ENCODE measurements around the gene ATP6V0C.

DNA sequence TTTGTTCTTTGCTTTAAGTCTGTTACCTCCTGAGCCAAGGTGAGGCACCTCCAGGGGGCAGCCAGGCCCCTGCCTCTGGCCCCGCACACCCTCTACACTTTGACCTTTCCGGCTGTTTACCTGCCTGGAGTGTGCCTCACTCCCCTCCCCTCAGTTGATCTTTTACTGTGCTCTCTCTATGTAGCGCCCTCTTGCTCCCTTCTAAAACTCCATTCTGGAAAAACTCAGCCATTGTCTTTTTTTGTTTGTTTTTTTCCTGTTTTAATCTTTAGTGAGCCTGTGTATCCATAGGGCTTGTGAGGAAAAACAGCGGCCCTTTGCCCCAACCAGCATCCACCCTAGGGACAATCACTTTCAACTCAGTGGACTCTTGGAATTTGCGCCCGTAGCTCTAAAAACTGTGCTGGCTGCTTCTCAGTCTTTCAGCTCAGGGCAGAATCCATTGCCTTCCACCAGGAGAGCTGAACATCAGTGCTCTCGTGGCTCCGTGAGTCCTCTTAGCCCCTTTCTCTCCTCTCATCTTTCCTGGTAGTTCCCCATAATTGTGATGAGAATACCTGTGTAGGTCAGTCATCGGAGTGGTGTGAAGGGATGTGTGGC is 10.7 kb downstream of the ATP6V0C start:
- TF ChIP-seq, protein P1, sequence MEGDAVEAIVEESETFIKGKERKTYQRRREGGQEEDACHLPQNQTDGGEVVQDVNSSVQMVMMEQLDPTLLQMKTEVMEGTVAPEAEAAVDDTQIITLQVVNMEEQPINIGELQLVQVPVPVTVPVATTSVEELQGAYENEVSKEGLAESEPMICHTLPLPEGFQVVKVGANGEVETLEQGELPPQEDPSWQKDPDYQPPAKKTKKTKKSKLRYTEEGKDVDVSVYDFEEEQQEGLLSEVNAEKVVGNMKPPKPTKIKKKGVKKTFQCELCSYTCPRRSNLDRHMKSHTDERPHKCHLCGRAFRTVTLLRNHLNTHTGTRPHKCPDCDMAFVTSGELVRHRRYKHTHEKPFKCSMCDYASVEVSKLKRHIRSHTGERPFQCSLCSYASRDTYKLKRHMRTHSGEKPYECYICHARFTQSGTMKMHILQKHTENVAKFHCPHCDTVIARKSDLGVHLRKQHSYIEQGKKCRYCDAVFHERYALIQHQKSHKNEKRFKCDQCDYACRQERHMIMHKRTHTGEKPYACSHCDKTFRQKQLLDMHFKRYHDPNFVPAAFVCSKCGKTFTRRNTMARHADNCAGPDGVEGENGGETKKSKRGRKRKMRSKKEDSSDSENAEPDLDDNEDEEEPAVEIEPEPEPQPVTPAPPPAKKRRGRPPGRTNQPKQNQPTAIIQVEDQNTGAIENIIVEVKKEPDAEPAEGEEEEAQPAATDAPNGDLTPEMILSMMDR (conservative IDR thresholded peaks at IDR 0.05; ENCODE audit: low read depth, low read length), result no peak
- TF ChIP-seq EZH2 (IDR thresholded peaks at IDR 0.05; ENCODE audit: low read length, unreplicated experiment), result no peak

All from PC-3 (cell line).